Prostate gland (tissue), 2 donors: Measurements from ENCODE around the gene BCAS3. TPM values are rescaled to one million over a fixed set of nuclear protein-coding genes. Genes with fewer than 3 reads are reported as not detected.

ENCODE experiments used
- DNase-seq: peaks from one replicate; pipeline ENCODE4 v3.0.0-alpha.2; 2019; ENCODE audit warnings: low spot score
- H3K27ac ChIP-seq, 2 donors: fragments of 200-600 bp; sonication (generic); 2 replicates each; pipeline ENCODE4 v1.5.1; 2017 to 2019
- H3K27me3 ChIP-seq: fragments of 200-600 bp; sonication (generic); replicated peaks from 2 replicates; pipeline ENCODE4 v1.5.1; 2019; ENCODE audit not compliant: insufficient read depth
- H3K36me3 ChIP-seq, 2 donors: fragments of 200-600 bp; sonication (generic); 1 replicate in 1 of 2; 2 replicates in 1 of 2; pipeline versions ENCODE4 v1.5.1 to v1.8.1; 2017 to 2019
- H3K4me1 ChIP-seq: fragments of 200-600 bp; sonication (generic); replicated peaks from 2 replicates; pipeline ENCODE4 v1.5.1; 2019
- H3K4me3 ChIP-seq, 2 donors: fragments of 200-600 bp; sonication (generic); 2 replicates each; pipeline ENCODE4 v1.5.1; 2017 to 2019
- H3K9me3 ChIP-seq: fragments of 200-600 bp; sonication (generic); 2 replicates; pipeline ENCODE4 v1.5.1; 2017
- POLR2A ChIP-seq: fragments of 450-650 bp; IDR thresholded peaks from one replicate; pipeline ENCODE4 v1.6.1; 2016; ENCODE audit warnings: antibody characterized with exemption, mild to moderate bottlenecking
- POLR2AphosphoS5 ChIP-seq: sonication (generic); formaldehyde crosslinking; IDR thresholded peaks from one replicate; pipeline ENCODE4 v1.6.1; 2017; ENCODE audit warnings: antibody characterized with exemption
- WGBS: methylation state at CpG from one replicate; pipeline ENCODE4 v1.1.5; 2018; 5-methylcytosine and 5-hydroxymethylcytosine counted together
- intact Hi-C: fragments of 100-400 bp; cut with DNase I; formaldehyde crosslinking; loops from one replicate; pipeline ENCODE4 v1.14.2; 2022
- total RNA-seq, 2 donors: library from RNA; depleted of rRNA; stranded (reverse); fragments of >200 nt; gene quantifications; one replicate each; pipeline ENCODE4 v1.1.0, GENCODE V29; 2016
- TF ChIP-seq, protein P1 (sequence below), 4 experiments: fragments of 200-600 bp in 2 of 4; fragments of 450-650 bp in 2 of 4; sonication (generic) in 2 of 4; IDR thresholded peaks; 1 replicate in 3 of 4; 2 replicates in 1 of 4; pipeline ENCODE4 v1.5.1; 2016 to 2019; ENCODE audit warnings: antibody characterized with exemption in 4 of 4, mild to moderate bottlenecking in 2 of 4, moderate library complexity in 2 of 4

The BCAS3 gene
- total RNA-seq, 2 donors from 2014 or later = 57.8 to 93.9 TPM

DNA sequence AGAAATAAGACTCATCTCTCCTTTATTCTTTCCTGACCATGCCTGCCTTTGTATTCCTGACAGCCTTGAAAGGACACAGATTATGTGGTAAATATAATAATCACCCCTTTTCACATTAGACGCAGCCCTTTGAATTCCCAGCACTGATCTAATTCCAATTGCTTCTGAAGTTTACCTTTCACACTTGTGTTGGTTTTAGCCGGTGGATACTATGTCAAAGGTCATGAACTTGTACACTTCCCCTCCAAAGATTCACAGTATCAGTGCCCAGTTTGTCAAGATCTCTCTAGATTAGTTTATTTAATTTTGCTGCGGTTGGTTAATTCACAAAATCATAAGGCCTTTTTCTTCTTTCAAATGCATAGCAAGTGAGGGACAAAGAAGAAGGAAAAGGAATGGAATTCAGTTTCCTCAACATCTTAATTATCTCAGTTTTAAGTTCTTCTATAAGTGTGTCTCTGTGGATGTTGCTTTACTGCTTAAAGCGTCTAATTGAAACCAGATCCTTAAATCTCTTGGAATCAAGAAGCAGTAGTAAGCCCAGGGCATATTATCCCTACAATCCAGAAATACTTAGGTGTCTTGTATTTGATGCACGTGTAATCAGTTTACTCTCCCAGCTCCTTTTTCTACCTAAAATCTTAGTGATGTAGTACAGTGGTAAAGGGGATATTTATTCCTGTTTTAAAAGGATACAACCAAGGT lies 547.7 kb downstream of the BCAS3 start:
- intact Hi-C loops = no loop called here
- no peak for DNase-seq
- no peaks in the 10 kb centered on the region for H3K27me3 ChIP-seq
- H3K4me3 ChIP-seq = no peak overlapping the region
- WGBS = 69% methylated on average over 5 of the region's 5 CpGs
- no peaks in the 10 kb centered on the region for H3K4me1 ChIP-seq
- H3K36me3 ChIP-seq = no peaks in the 10 kb centered on the region
- TF ChIP-seq, protein P1, sequence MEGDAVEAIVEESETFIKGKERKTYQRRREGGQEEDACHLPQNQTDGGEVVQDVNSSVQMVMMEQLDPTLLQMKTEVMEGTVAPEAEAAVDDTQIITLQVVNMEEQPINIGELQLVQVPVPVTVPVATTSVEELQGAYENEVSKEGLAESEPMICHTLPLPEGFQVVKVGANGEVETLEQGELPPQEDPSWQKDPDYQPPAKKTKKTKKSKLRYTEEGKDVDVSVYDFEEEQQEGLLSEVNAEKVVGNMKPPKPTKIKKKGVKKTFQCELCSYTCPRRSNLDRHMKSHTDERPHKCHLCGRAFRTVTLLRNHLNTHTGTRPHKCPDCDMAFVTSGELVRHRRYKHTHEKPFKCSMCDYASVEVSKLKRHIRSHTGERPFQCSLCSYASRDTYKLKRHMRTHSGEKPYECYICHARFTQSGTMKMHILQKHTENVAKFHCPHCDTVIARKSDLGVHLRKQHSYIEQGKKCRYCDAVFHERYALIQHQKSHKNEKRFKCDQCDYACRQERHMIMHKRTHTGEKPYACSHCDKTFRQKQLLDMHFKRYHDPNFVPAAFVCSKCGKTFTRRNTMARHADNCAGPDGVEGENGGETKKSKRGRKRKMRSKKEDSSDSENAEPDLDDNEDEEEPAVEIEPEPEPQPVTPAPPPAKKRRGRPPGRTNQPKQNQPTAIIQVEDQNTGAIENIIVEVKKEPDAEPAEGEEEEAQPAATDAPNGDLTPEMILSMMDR (IDR thresholded peaks at IDR 0.05) = no peak
- no peak for TF ChIP-seq POLR2A
- no peaks in the 10 kb centered on the region for H3K9me3 ChIP-seq
- H3K27ac ChIP-seq = no peak overlapping the region

DNA sequence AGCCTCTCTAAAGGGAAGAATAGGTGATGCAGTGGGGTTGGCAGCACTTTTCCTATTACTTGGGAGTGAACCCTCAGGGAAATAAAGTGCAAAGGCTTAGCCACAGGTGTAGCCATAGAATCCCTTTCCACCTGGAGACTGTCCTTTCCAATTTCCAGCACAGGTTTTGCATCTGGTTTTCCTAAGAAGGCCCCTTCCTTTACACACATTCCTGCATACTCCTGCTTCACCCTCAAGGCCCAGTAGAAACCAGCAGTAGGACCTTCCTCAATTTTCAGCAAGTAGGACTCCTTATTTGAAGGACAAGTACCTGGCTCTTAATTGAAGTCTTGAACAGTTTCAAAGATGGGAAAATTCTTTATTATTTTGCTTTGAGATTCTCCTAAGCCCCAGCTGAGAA lies 550.2 kb downstream of the BCAS3 start:
- no peak for DNase-seq
- intact Hi-C loops = no loop called here
- Histone ChIP-seq H3K36me3 (no peaks in the 10 kb centered on the region), H3K4me1 (no peaks in the 10 kb centered on the region), H3K4me3 (no peak overlapping the region), H3K27ac (no peak overlapping the region), H3K27me3 (no peaks in the 10 kb centered on the region), H3K9me3 (no peaks in the 10 kb centered on the region)
- TF ChIP-seq POLR2AphosphoS5 (no peak), POLR2A (no peak)
- TF ChIP-seq, protein P1 (IDR thresholded peaks at IDR 0.05) = no peak

DNA sequence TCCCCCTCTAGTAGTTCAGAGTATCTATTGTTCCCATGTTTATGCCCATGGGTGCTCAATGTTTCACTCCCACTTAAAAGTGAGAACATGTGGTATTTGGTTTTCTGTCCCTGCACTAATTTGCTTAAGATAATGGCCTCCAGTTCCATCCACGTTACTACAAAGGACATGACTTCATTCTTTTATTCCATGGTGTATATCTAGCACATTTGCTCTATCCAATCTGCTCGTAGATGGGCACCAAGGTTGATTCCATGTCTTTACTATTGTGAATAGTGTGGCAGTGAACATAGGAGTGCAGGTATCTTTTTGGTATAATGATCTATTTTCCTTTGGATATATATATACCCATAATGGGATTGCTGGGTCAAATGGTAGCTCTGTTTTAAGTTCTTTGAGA lies 552.8 kb downstream of the BCAS3 start:
- 92% methylated on average over 2 of the region's 2 CpGs for WGBS
- intact Hi-C loops = no loop called here
- DNase-seq = no peak
- Histone ChIP-seq H3K4me1 (no peaks in the 10 kb centered on the region), H3K4me3 (no peak overlapping the region), H3K27me3 (no peaks in the 10 kb centered on the region), H3K27ac (no peak overlapping the region), H3K9me3 (no peaks in the 10 kb centered on the region), H3K36me3 (no peaks in the 10 kb centered on the region)
- TF ChIP-seq POLR2A (no peak), POLR2AphosphoS5 (no peak)
- TF ChIP-seq, protein P1 (IDR thresholded peaks at IDR 0.05) = no peak

DNA sequence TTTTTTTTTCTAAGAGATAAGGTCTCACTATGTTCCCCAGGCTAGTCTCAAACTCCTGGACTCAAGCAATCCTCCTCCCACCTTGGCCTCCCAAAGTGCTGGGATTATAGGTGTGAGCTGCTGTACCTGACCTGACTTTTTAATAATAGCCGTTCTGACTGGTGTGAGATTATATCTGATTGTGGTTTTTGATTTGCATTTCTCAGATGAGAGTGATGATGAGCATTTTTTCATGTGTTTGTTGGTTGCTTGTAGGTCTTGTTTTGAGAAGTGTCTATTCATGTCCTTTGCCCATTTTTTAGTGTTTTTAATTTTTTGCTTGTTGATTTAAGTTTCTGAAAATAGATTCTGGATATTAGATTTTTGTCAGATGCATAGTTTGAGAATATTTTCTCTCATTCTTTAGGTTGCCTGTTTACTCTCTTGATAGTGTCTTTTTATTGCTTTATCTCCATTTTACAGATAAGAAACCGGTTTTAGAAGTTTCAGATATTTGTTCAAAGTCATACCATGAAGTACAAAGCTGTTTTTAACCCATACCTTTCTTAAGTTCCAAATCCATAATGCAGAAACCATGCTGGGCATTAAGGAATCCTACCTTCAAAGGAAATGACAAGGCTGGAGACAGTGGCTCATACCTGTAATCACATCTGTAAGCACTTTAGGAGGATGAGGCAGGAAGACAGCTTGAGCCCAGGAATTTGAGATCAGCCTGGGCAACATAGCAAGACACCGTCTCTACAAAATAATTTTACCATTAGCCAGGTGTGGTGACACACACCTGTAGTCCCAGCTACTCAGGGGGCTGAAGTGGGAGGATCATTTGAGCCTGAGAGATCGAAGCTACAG lies 553.5 kb downstream of the BCAS3 start:
- Histone ChIP-seq H3K9me3 (no peaks in the 10 kb centered on the region), H3K27me3 (no peaks in the 10 kb centered on the region), H3K36me3 (no peaks in the 10 kb centered on the region), H3K4me1 (peaks cover under 1% of the 10 kb centered on the region), H3K4me3 (no peak overlapping the region), H3K27ac (no peak overlapping the region)
- WGBS = 72% methylated on average over 4 of the region's 4 CpGs
- no peak for TF ChIP-seq POLR2A
- TF ChIP-seq POLR2AphosphoS5 = no peak
- TF ChIP-seq, protein P1 (IDR thresholded peaks at IDR 0.05) = no peak
- intact Hi-C loops = no loop called here
- DNase-seq = no peak
